ENCODE results near the gene ARSA. TPM values are rescaled to one million over a fixed set of nuclear protein-coding genes. Genes with fewer than 3 reads are reported as not detected.

The ARSA gene
- total RNA-seq, 2 donors from 2014 or later = 60.7 to 81.7 TPM

DNA sequence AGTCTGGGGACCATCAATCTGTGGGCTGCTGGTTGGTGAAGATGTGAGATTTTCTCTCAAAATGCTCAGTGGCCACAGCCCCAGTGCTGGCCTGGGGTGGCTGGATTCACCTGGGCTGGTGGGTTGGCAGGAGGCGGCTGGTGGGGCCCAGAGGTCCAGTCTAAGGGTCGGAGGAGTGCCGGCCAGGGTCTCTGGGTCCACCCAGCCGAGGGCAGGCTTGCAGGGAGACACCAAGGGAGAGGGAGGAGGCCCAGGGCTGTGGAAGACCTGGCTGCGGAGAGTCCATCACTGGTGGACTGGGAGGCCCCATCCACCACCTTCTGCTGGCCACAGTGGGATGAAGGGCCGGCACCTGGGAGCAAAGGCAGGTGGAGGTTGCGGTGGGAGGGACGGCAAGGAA is 44.1 kb upstream of the ARSA start:
- Histone ChIP-seq H3K4me1 (replicated peaks) (peaks cover 3% of the 10 kb centered on the region), H3K27me3 (replicated peaks; ENCODE audit: insufficient read depth) (no peaks in the 10 kb centered on the region), H3K4me3 (no peak overlapping the region), H3K36me3 (no peaks in the 10 kb centered on the region), H3K27ac (no peak overlapping the region), H3K9me3 (no peaks in the 10 kb centered on the region)
- no peak for DNase-seq (ENCODE audit: low spot score)
- TF ChIP-seq POLR2AphosphoS5 (IDR thresholded peaks at IDR 0.05) = no peak
- TF ChIP-seq, protein P1, sequence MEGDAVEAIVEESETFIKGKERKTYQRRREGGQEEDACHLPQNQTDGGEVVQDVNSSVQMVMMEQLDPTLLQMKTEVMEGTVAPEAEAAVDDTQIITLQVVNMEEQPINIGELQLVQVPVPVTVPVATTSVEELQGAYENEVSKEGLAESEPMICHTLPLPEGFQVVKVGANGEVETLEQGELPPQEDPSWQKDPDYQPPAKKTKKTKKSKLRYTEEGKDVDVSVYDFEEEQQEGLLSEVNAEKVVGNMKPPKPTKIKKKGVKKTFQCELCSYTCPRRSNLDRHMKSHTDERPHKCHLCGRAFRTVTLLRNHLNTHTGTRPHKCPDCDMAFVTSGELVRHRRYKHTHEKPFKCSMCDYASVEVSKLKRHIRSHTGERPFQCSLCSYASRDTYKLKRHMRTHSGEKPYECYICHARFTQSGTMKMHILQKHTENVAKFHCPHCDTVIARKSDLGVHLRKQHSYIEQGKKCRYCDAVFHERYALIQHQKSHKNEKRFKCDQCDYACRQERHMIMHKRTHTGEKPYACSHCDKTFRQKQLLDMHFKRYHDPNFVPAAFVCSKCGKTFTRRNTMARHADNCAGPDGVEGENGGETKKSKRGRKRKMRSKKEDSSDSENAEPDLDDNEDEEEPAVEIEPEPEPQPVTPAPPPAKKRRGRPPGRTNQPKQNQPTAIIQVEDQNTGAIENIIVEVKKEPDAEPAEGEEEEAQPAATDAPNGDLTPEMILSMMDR (IDR thresholded peaks at IDR 0.05) = no peak
- no peak for TF ChIP-seq POLR2A (IDR thresholded peaks at IDR 0.05)
- intact Hi-C loops (cut with DNase I) = no loop called here
- 88% methylated on average over 8 of the region's 8 CpGs for WGBS

DNA sequence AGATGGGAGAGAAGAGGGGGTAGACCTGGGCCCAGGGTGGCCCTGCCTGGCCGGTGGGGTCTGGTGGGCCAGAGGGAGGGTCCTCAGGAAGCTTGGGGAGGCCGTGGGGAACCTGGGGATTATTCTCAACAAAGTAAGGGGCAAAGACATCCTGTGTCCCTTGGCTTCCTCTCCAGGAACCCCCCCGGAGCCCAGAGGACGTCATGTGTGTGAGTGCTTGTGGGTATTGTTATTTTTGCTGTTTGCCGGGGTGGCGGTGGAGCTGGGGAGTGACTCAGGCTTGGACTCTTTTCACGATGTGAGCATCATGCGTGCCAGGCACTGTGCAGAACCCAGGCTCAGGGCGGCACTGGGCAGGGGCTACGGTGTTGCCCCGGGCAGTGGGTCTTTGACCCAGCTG is 43.7 kb upstream of the ARSA start:
- peaks cover 3% of the 10 kb centered on the region for H3K4me1 ChIP-seq (replicated peaks)
- no peaks in the 10 kb centered on the region for H3K9me3 ChIP-seq
- DNase-seq (ENCODE audit: low spot score) = no peak
- H3K4me3 ChIP-seq = no peak overlapping the region
- 78% methylated on average over 10 of the region's 11 CpGs for WGBS
- H3K27ac ChIP-seq = no peak overlapping the region
- H3K36me3 ChIP-seq = no peaks in the 10 kb centered on the region
- H3K27me3 ChIP-seq (replicated peaks; ENCODE audit: insufficient read depth) = no peaks in the 10 kb centered on the region
- TF ChIP-seq POLR2AphosphoS5 (IDR thresholded peaks at IDR 0.05) (no peak), POLR2A (IDR thresholded peaks at IDR 0.05) (no peak)
- TF ChIP-seq, protein P1 (IDR thresholded peaks at IDR 0.05) = no peak
- intact Hi-C loops (cut with DNase I) = no loop called here

DNA sequence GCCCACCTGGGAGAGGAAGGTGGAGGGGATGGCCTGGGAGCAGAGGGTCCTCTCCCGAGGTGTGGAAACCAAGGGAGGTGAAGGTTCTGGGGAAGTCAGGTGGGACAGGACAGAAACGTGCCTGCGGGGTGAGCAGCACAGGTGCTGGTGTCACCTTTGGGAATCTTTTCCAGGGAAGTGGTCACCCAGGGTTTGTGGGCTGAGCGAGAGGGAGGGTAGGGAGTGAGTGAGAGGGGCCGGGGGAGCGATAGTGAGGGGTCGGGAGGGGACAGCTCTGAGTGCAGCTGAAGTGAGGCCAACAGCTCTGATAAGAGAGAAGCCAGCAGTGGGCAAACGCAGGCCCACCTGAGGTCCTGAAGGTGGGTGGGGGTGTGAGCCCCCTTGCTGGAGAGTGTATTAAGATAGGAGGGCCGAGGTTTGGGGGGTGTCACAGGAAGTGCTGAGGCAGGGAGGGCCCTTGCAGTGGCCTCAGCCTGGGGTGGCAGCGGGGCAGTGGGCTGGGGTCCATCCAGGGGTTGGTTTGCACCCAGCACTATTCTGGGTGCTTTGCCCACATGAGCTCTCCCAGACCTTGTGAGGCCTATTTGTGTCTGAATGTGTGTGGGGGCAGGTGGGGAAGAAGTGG is 43.1 kb upstream of the ARSA start:
- TF ChIP-seq POLR2AphosphoS5 (IDR thresholded peaks at IDR 0.05) = no peak
- TF ChIP-seq POLR2A (IDR thresholded peaks at IDR 0.05) = no peak
- TF ChIP-seq, protein P1 (IDR thresholded peaks at IDR 0.05) = no peak
- H3K36me3 ChIP-seq = no peaks in the 10 kb centered on the region
- intact Hi-C loops (cut with DNase I) = no loop called here
- no peak for DNase-seq (ENCODE audit: low spot score)
- H3K27me3 ChIP-seq (replicated peaks; ENCODE audit: insufficient read depth) = no peaks in the 10 kb centered on the region
- H3K9me3 ChIP-seq = no peaks in the 10 kb centered on the region
- no peak overlapping the region for H3K27ac ChIP-seq
- WGBS = 60% methylated on average over 10 of the region's 10 CpGs
- no peak overlapping the region for H3K4me3 ChIP-seq
- H3K4me1 ChIP-seq (replicated peaks) = peaks cover 3% of the 10 kb centered on the region

DNA sequence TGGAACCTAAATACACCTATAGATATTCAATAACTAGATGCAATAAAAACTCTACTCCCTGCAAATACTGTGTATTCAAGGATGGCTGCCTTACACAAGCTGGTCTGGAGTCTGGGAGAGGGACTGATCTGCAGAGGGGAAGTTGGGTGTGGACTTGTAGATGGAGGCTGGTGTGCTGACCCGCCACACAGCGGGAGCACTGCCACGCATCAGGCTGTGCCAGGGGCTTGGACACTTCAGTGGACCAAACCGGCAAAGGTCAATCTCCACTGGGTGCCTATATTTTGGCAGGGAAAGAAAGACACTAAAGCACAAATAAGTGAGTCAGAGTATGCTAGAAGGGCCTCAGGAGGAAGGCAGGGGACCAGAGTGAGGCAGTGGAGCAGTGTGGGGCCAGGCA is 42.6 kb upstream of the ARSA start:
- 73% methylated on average over 4 of the region's 4 CpGs for WGBS
- H3K27me3 ChIP-seq (replicated peaks; ENCODE audit: insufficient read depth) = no peaks in the 10 kb centered on the region
- no peaks in the 10 kb centered on the region for H3K36me3 ChIP-seq
- DNase-seq (ENCODE audit: low spot score) = no peak
- intact Hi-C loops (cut with DNase I) = no loop called here
- H3K4me3 ChIP-seq = no peak overlapping the region
- H3K27ac ChIP-seq = no peak overlapping the region
- TF ChIP-seq, protein P1 (IDR thresholded peaks at IDR 0.05) = no peak
- TF ChIP-seq POLR2A (IDR thresholded peaks at IDR 0.05) (no peak), POLR2AphosphoS5 (IDR thresholded peaks at IDR 0.05) (no peak)
- H3K4me1 ChIP-seq (replicated peaks) = peaks cover 3% of the 10 kb centered on the region
- no peaks in the 10 kb centered on the region for H3K9me3 ChIP-seq

DNA sequence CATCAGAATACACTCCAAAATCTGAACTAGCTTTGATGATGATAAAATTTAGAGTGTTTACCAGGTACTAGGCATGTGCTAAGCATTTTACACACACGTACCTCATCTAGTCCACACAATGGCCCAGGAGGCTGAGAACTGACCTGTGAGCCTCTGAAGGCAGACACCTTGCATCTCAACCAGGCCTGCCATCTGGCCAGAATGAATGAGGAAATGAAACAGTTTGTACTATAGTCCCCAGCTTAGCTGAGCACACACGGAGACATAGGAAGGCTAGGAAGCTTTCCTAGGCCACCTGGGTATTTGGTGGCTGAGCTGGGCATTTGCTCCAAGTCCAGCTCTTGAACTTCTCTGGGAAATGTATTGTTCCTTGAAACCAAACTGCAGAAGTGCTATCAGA is 37.8 kb upstream of the ARSA start:
- H3K4me1 ChIP-seq (replicated peaks) = no peaks in the 10 kb centered on the region
- TF ChIP-seq POLR2AphosphoS5 (IDR thresholded peaks at IDR 0.05) (no peak), POLR2A (IDR thresholded peaks at IDR 0.05) (no peak)
- TF ChIP-seq, protein P1 (IDR thresholded peaks at IDR 0.05) = no peak
- no peak for DNase-seq (ENCODE audit: low spot score)
- H3K27ac ChIP-seq = no peak overlapping the region
- H3K27me3 ChIP-seq (replicated peaks; ENCODE audit: insufficient read depth) = no peaks in the 10 kb centered on the region
- WGBS = 66% methylated on average over 2 of the region's 2 CpGs
- intact Hi-C loops (cut with DNase I) = no loop called here
- no peaks in the 10 kb centered on the region for H3K36me3 ChIP-seq
- H3K9me3 ChIP-seq = no peaks in the 10 kb centered on the region
- no peak overlapping the region for H3K4me3 ChIP-seq

Data from prostate gland (tissue), 2 donors.